ENCODE measurements around the gene MYL6B. TPM values are rescaled to one million over a fixed set of nuclear protein-coding genes. Genes with fewer than 3 reads are reported as not detected.

MYL6B gene
- total and polyA plus RNA-seq, 2 donors (not counting 3 experiments of a cell fraction or from before 2014, with no cell fraction given) = 135 to 185 TPM

DNA sequence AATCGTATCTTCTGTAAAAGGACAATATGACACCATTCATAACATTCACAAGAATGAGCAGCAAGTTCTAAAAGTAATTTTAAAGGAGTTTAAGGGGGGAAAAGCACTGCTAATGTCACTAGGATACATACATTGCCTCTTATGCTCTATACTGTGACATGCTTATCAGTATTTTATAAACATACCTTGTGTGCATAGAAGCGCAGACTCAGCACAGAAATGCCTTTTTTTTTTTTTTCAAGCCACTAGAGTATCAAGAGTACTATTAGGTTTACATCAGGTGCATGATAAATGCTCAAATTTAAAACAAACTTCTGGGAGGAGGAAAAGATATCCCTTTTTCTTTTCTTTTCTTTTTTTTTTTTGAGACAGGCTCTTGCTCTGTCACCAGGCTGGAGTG is 50.5 kb downstream of the MYL6B start:
- CTCF ChIA-PET = interaction anchor here (0.8 to 8.5 kb wide), 5 partner anchors 10 to 55 kb away, joined by 3 to 54 read pairs (median 3); partner anchors contain the start of genes ANKRD52, RNF41 and SMARCC2
- intact Hi-C loops (cut with micrococcal nuclease) = no loop called here
- Histone ChIP-seq H3K9me1 (replicated peaks; ENCODE audit: control insufficient read depth, extremely low read depth, insufficient read depth, low read length) (no peaks in the 10 kb centered on the region), H3K9me3 (replicated peaks; ENCODE audit: control insufficient read depth, insufficient read depth, low read length) (no peaks in the 10 kb centered on the region), H3K27me3 (ENCODE audit: control insufficient read depth in 2 of 2, insufficient read depth in 2 of 2, low read length in 2 of 2) (no peaks in the 10 kb centered on the region), H3K27ac (ENCODE audit: insufficient read depth, low read depth, low read length) (no peak overlapping the region), H2AFZ (ENCODE audit: low read depth, low read length) (no peak overlapping the region), H3K79me2 (ENCODE audit: control insufficient read depth, insufficient read depth, low read length) (no peaks in the 10 kb centered on the region), H3K4me1 (ENCODE audit: control insufficient read depth, extremely low read depth, insufficient read depth, low read length) (peaks cover 31% of the 10 kb centered on the region), H3K36me3 (ENCODE audit: control insufficient read depth in 2 of 2, extremely low read depth in 1 of 2, insufficient read depth in 2 of 2, low read length in 2 of 2) (peaks cover 9 to 25% of the 10 kb centered on the region in 2 experiments), H3K9ac (replicated peaks; ENCODE audit: extremely low read depth, insufficient read depth, low read length) (no peak overlapping the region), H4K20me1 (replicated peaks; ENCODE audit: control insufficient read depth, extremely low read depth, insufficient read depth, low read length) (no peaks in the 10 kb centered on the region), H3K4me3 (replicated peaks in 1 of 3; ENCODE audit: insufficient read depth in 1 of 3, low read depth in 1 of 3, low read length in 3 of 3) (no peak overlapping the region), H3K4me2 (ENCODE audit: insufficient read depth, low read length) (no peak overlapping the region)
- POLR2A ChIA-PET = interaction anchor here (2.3 kb wide), 1 partner anchor 19 kb away, joined by 10 read pairs; the partner anchor contains the start of gene RNF41
- DNase-seq (ENCODE audit: low read depth, low spot score) (no peak), FAIRE-seq (no peak)
- TF ChIP-seq GATA2 (IDR thresholded peaks at IDR 0.05; ENCODE audit: insufficient read depth, insufficient read length, low read depth, low read length) = no peak
- no peak for TF ChIP-seq JUN (IDR thresholded peaks at IDR 0.05; ENCODE audit: borderline replicate concordance, insufficient read depth, insufficient read length, low read depth)
- no peak for TF ChIP-seq MAX (IDR thresholded peaks at IDR 0.05; ENCODE audit: insufficient read depth, insufficient read length)
- TF ChIP-seq EZH2 (IDR thresholded peaks at IDR 0.05; ENCODE audit: borderline replicate concordance, low read depth, low read length, severe bottlenecking) = no peak
- no peak for TF ChIP-seq MYC (IDR thresholded peaks at IDR 0.05; ENCODE audit: low read depth, low read length)
- TF ChIP-seq, protein P1, sequence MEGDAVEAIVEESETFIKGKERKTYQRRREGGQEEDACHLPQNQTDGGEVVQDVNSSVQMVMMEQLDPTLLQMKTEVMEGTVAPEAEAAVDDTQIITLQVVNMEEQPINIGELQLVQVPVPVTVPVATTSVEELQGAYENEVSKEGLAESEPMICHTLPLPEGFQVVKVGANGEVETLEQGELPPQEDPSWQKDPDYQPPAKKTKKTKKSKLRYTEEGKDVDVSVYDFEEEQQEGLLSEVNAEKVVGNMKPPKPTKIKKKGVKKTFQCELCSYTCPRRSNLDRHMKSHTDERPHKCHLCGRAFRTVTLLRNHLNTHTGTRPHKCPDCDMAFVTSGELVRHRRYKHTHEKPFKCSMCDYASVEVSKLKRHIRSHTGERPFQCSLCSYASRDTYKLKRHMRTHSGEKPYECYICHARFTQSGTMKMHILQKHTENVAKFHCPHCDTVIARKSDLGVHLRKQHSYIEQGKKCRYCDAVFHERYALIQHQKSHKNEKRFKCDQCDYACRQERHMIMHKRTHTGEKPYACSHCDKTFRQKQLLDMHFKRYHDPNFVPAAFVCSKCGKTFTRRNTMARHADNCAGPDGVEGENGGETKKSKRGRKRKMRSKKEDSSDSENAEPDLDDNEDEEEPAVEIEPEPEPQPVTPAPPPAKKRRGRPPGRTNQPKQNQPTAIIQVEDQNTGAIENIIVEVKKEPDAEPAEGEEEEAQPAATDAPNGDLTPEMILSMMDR (IDR thresholded peaks at IDR 0.05; ENCODE audit: extremely low read depth in 1 of 2, insufficient read depth in 1 of 2, low read depth in 1 of 2, low read length in 2 of 2) = no peak
- no peak for TF ChIP-seq POLR2A (IDR thresholded peaks at IDR 0.05; ENCODE audit: low read depth, low read length)
- TF ChIP-seq FOS (IDR thresholded peaks at IDR 0.05; ENCODE audit: borderline replicate concordance, insufficient read depth, low read length) = no peak
- TF ChIP-seq POLR2AphosphoS5 (IDR thresholded peaks at IDR 0.05; ENCODE audit: insufficient read depth, low read depth, low read length) = no peak
- dilution Hi-C loops (cut with MboI; ENCODE audit: extremely low pct_ligation_motif_present, low sequenced_read_pairs) = no loop called here
- BruUV-seq (replicated peaks) = no TSS peak
